ENCODE results near the gene RRP12.
"Not testable (repeated sequence)": the region's sequence is repeated elsewhere in the genome, so short reads cannot be mapped to it uniquely, and the experiment has no call there.

The RRP12 gene

GRCh38 chr10:97366572-97366971 is 34.6 kb downstream of the RRP12 start:
- DNase-seq = no peak

GRCh38 chr10:97365761-97366351 is 35.3 kb downstream of the RRP12 start:
- no peak for DNase-seq

GRCh38 chr10:97363071-97363470 is 38.1 kb downstream of the RRP12 start:
- no peak for DNase-seq

GRCh38 chr10:97362310-97363033 is 38.7 kb downstream of the RRP12 start:
- no peak for DNase-seq

- no peak for DNase-seq
Observed at GRCh38 chr10:97361537-97361901, 39.6 kb downstream of the RRP12 start.

GRCh38 chr10:97360705-97361536 is 40.2 kb downstream of the RRP12 start:
- no peak for DNase-seq

- no peak for DNase-seq
Observed at GRCh38 chr10:97358781-97359180, 42.4 kb downstream of the RRP12 start.

GRCh38 chr10:97358349-97358748 is 42.8 kb downstream of the RRP12 start:
- DNase-seq = no peak

- DNase-seq = no peak
Observed at GRCh38 chr10:97356918-97357317, 44.2 kb downstream of the RRP12 start.

GRCh38 chr10:97356318-97356914 is 44.7 kb downstream of the RRP12 start:
- no peak for DNase-seq

GRCh38 chr10:97355571-97355975 is 45.6 kb downstream of the RRP12 start:
- no peak for DNase-seq

- no peak for DNase-seq
Observed at GRCh38 chr10:97353945-97354344, 47.2 kb downstream of the RRP12 start.

- DNase-seq = no peak
Observed at GRCh38 chr10:97349752-97350513, 51.2 kb downstream of the RRP12 start.

GRCh38 chr10:97347317-97347716 is 53.8 kb downstream of the RRP12 start:
- no peak for DNase-seq

- DNase-seq = not testable (repeated sequence)
Observed at GRCh38 chr10:97343664-97344063, 57.5 kb downstream of the RRP12 start.

GRCh38 chr10:97341416-97341815 is 59.7 kb downstream of the RRP12 start:
- DNase-seq = no peak

GRCh38 chr10:97338041-97338440 is 63.1 kb downstream of the RRP12 start:
- DNase-seq = no peak

GRCh38 chr10:97336942-97337831 is 64.0 kb downstream of the RRP12 start:
- no peak for DNase-seq

GRCh38 chr10:97336446-97336845 is 64.7 kb downstream of the RRP12 start:
- no peak for DNase-seq

GRCh38 chr10:97336006-97336405 is 65.1 kb downstream of the RRP12 start:
- no peak for DNase-seq

GRCh38 chr10:97335188-97335619 is 65.9 kb downstream of the RRP12 start:
- no peak for DNase-seq

Data from effector CD8-positive, alpha-beta T cell (primary cell).